Upper lobe of right lung (tissue), 1 donor: ENCODE measurements around the gene GHRH. TPM values are rescaled to one million over a fixed set of nuclear protein-coding genes. Genes with fewer than 3 reads are reported as not detected.

Experiments
- ATAC-seq: fragments of 200-7000 bp; cut with Tn5 transposase; one replicate; pipeline ENCODE4 v1.9.1; 2020; ENCODE audit warnings: mild to moderate bottlenecking, moderate library complexity
- DNase-seq: peaks from one replicate; pipeline ENCODE4 v3.0.0-alpha.2; 2020
- H3K27ac ChIP-seq: fragments of 200-600 bp; one replicate; pipeline ENCODE4 v1.8.0; 2022
- H3K27me3 ChIP-seq: fragments of 200-600 bp; one replicate; pipeline ENCODE4 v1.8.0; 2022; ENCODE audit warnings: mild to moderate bottlenecking
- H3K36me3 ChIP-seq: fragments of 200-600 bp; one replicate; pipeline ENCODE4 v1.8.0; 2022
- H3K4me1 ChIP-seq: fragments of 200-600 bp; one replicate; pipeline ENCODE4 v1.8.0; 2022
- H3K4me3 ChIP-seq: fragments of 200-600 bp; one replicate; pipeline ENCODE4 v1.8.0; 2022; ENCODE audit warnings: mild to moderate bottlenecking
- H3K9me3 ChIP-seq: fragments of 200-600 bp; one replicate; pipeline ENCODE4 v1.8.0; 2022
- intact Hi-C: fragments of 100-400 bp; cut with DNase I; formaldehyde crosslinking; loops from one replicate; pipeline ENCODE4 v1.11.0; 2022
- long read RNA-seq: library from polyadenylated mRNA; unstranded; transcript quantifications from one replicate; pipeline ENCODE4 v2.0.0, GENCODE V29; 2021
- total RNA-seq: library from RNA; stranded (reverse); fragmentation: NEBNext Ultra II Directional; extraction: Animal tissue kit (Norgen Biotek cat#: 25700); gene quantifications from one replicate; pipeline ENCODE4 v1.2.1, GENCODE V29; 2021
- TF ChIP-seq, protein P1 (sequence below): fragments of 200-600 bp; IDR thresholded peaks from one replicate; pipeline ENCODE4 v1.8.0; 2022; ENCODE audit warnings: antibody characterized with exemption
- donor health status: DM: no; HTN: yes; CAD: no; lungs with severe emphysema.

Gene GHRH
- total RNA-seq, result not detected
- long read RNA-seq, result 0 reads

GRCh38 chr20:37261714-37262113 lies at the start of gene GHRH:
Gene GHRH (minus strand): TSS chr20:37261814. CDS start chr20:37256889, 4,925 bp downstream.
- intact Hi-C loops, result no loop called here
- H3K27ac ChIP-seq, result no peak within 1 kb of the TSS
- H3K4me1 ChIP-seq, result no peaks in the 10 kb centered on the region
- no peak for DNase-seq
- H3K9me3 ChIP-seq, result no peaks in the 10 kb centered on the region
- ATAC-seq, result no peak
- H3K27me3 ChIP-seq, result peaks cover 7% of the 10 kb centered on the region
- H3K4me3 ChIP-seq, result no peak within 1 kb of the TSS
- TF ChIP-seq, protein P1, sequence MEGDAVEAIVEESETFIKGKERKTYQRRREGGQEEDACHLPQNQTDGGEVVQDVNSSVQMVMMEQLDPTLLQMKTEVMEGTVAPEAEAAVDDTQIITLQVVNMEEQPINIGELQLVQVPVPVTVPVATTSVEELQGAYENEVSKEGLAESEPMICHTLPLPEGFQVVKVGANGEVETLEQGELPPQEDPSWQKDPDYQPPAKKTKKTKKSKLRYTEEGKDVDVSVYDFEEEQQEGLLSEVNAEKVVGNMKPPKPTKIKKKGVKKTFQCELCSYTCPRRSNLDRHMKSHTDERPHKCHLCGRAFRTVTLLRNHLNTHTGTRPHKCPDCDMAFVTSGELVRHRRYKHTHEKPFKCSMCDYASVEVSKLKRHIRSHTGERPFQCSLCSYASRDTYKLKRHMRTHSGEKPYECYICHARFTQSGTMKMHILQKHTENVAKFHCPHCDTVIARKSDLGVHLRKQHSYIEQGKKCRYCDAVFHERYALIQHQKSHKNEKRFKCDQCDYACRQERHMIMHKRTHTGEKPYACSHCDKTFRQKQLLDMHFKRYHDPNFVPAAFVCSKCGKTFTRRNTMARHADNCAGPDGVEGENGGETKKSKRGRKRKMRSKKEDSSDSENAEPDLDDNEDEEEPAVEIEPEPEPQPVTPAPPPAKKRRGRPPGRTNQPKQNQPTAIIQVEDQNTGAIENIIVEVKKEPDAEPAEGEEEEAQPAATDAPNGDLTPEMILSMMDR, result no peak
- H3K36me3 ChIP-seq, result no peaks in the 10 kb centered on the region

- peaks cover 37% of the 10 kb centered on the region for H3K4me1 ChIP-seq
Observed at GRCh38 chr20:37310951-37311350, 49.3 kb upstream of the GHRH start.

GRCh38 chr20:37309936-37310590 lies 48.4 kb upstream of the GHRH start:
- DNase-seq, result no peak
- peaks cover 30% of the 10 kb centered on the region for H3K4me1 ChIP-seq
- H3K27ac ChIP-seq, result no peak overlapping the region

More at GRCh38 chr20:37310951-37311350, 49.3 kb upstream of the GHRH start:
- no peak for ATAC-seq
- no peaks in the 10 kb centered on the region for H3K27me3 ChIP-seq
- no peak overlapping the region for H3K4me3 ChIP-seq
- no peak for DNase-seq
- no peak overlapping the region for H3K27ac ChIP-seq
- no peaks in the 10 kb centered on the region for H3K9me3 ChIP-seq
- intact Hi-C loops, result no loop called here
- peaks cover 29% of the 10 kb centered on the region for H3K36me3 ChIP-seq
- TF ChIP-seq, protein P1, result no peak

DNA sequence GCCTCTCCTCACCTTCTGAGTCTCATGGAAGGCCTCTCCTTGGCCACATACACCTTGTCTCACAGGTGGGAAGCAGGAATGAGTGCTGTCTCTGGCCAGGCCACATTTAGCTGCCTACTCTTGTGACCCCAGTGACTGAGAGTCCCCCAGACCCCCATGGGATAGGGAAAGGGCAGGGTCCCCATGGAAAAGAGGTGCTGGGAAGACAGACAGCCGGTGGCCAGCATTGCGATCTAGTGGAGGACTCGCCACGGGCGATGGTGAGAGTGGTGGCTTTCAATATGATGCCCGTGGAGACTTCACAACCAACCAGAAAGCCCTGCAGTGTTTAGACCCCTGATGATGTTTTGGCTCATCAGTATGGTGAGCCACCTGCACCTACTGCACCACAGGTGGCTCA lies 47.7 kb upstream of the GHRH start:
- Histone ChIP-seq H3K36me3 (peaks cover 35% of the 10 kb centered on the region), H3K9me3 (no peaks in the 10 kb centered on the region), H3K4me1 (peaks cover 27% of the 10 kb centered on the region), H3K27ac (peak overlapping the region; percentile 11), H3K4me3 (no peak overlapping the region), H3K27me3 (no peaks in the 10 kb centered on the region)
- intact Hi-C loops, result no loop called here
- TF ChIP-seq, protein P1, result no peak
- DNase-seq (no peak), ATAC-seq (no peak)

More at GRCh38 chr20:37309936-37310590, 48.4 kb upstream of the GHRH start:
- Histone ChIP-seq H3K4me3 (no peak overlapping the region), H3K36me3 (peaks cover 27% of the 10 kb centered on the region), H3K9me3 (no peaks in the 10 kb centered on the region), H3K27me3 (no peaks in the 10 kb centered on the region)
- intact Hi-C loops, result no loop called here
- TF ChIP-seq, protein P1, result no peak
- ATAC-seq, result peak; percentile 69

DNA sequence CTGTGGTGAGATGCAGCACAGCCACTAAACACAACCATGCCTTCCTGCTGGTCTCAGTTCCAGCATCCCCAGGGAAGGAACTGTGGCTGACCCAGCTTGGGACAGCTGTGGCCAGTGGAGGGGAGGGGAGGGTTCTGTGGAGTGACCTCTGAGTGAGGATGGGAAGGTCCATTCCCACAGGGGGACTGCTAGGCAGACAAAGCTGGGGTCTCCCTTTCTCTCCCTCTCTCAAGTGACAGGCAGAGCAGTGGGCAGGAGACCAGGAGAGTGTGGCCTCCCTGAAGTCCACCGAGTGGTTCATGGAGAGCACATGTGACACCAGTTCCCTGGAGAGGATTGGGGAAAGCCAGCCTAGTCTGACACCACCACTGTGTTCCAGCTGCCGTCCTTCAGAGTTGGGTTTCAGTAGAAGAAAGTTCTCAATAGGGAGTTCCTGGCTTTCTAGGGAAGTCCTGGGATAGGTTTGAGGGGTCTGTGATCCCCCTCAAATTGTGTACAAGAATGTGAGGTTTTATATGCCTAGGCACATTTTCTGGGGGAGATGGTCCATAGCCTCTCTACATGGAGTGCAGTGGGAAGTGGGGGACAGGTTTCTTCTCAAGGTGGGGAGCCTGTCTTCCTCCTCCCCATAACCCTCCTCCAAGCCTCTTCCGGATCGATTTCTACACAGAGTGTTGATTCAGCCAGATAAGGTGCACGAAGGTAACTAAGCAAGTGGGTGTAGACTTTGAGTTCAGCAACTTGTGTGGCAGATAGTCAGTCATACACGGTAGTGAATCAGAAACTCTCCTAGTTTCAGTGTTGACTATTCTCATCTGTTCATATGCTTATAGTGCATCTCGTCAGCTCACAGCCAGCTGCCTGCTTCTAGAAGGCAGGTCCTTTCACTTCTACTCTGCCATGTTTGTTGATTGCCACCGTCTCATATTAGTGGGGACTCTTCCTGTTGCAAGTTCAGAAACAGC lies 46.8 kb upstream of the GHRH start:
- H3K4me1 ChIP-seq, result peaks cover 22% of the 10 kb centered on the region
- no peak overlapping the region for H3K4me3 ChIP-seq
- H3K9me3 ChIP-seq, result no peaks in the 10 kb centered on the region
- ATAC-seq (no peak), DNase-seq (no peak)
- TF ChIP-seq, protein P1, result no peak
- no peak overlapping the region for H3K27ac ChIP-seq
- no peaks in the 10 kb centered on the region for H3K27me3 ChIP-seq
- intact Hi-C loops, result no loop called here
- peaks cover 42% of the 10 kb centered on the region for H3K36me3 ChIP-seq
